ENCODE results near the gene STAM.
"Not testable (repeated sequence)": the region's sequence is repeated elsewhere in the genome, so short reads cannot be mapped to it uniquely, and the experiment has no call there.

STAM gene

GRCh38 chr10:17643755-17644484 is at the start of gene STAM:
Gene STAM (plus strand): TSS chr10:17644151. CDS start chr10:17644340, 189 bp downstream.
- peak; percentile 84 to 87 for DNase-seq (ENCODE audit: low read depth in 2 of 2)

GRCh38 chr10:17597386-17597785 is 46.6 kb upstream of the STAM start:
- no peak for DNase-seq (ENCODE audit: low read depth in 2 of 2)

GRCh38 chr10:17599089-17599488 is 44.9 kb upstream of the STAM start:
- DNase-seq (ENCODE audit: low read depth in 2 of 2) = no peak

DNA sequence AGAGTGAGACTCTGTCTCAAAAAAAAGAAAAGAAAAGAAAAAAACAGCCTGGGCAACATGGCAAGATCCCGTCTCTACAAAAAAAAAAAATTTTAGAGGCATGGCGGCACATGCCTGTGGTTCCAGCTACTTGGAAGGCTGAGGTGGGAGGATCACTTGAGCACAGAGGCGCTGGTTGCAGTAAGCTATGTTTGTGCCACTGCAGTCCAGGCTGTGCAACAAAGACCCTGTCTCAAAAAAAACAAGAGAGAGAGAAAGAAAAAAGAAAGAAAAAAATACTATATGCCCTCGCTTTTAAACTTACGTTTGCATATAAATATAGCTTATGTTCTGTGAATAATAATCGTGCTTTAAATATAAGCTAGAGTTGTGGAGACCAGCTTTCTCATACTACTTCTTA is 38.0 kb upstream of the STAM start:
- no peak for DNase-seq (ENCODE audit: low read depth in 2 of 2)

DNA sequence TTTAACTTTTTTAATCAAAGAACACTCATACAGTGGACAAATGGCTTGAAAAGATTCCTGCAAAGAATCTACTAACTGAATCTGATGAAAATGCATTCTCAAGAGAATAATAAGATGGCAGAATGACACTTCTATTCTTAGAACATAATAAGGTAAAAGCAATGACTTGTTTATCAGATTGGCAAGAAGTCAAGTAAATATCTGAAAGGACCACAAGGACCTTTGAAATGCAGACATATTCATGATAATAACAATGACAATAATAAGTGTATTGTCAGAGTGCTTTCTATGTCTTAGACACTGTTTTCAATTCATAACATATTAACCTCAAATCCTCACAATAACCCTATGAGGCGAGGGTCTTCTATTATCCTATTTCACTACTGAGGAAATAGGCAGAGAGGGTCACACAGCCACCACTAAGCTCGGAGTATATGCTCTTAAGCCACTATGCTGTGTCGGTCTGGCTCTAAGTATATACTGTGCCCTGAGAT is 37.4 kb upstream of the STAM start:
- DNase-seq (ENCODE audit: low read depth in 2 of 2) = no peak

GRCh38 chr10:17607060-17607459 is 36.9 kb upstream of the STAM start:
- DNase-seq (ENCODE audit: low read depth in 2 of 2) = no peak

GRCh38 chr10:17607603-17608332 is 36.2 kb upstream of the STAM start:
- no peak for DNase-seq (ENCODE audit: low read depth in 2 of 2)

- DNase-seq (ENCODE audit: low read depth in 2 of 2) = no peak
Observed at GRCh38 chr10:17609523-17610079, 34.4 kb upstream of the STAM start.

GRCh38 chr10:17616403-17617030 is 27.4 kb upstream of the STAM start:
- peak in 1 of 2 donors; percentile 17 for DNase-seq (ENCODE audit: low read depth in 2 of 2)

GRCh38 chr10:17617031-17617911 is 26.7 kb upstream of the STAM start, which contains the start of gene HACD1:
Gene HACD1 (minus strand): TSS chr10:17617374. CDS start chr10:17617339, 35 bp downstream.
- peak; percentile 24 to 46 for DNase-seq (ENCODE audit: low read depth in 2 of 2)

DNA sequence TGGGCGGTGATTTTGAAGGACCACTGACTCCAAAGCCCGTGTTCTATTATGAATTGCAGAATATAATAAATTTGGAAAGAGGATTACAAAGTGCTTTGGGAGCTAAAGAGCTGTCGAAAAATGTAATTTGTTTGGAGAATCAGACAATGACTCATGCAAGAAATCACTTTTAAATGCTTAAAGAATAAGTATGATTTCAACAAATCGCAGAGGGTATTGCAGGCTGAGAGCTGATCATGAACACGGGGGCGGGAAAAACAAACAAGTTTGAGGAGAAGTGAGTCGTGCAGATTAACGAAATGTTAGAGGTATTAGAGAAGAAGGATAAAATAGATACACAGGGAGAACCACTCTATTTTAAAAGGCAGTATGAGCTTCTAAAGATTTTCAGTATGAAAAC is 21.9 kb upstream of the STAM start:
- no peak for DNase-seq (ENCODE audit: low read depth in 2 of 2)

GRCh38 chr10:17624996-17625395 is 19.0 kb upstream of the STAM start:
- no peak for DNase-seq (ENCODE audit: low read depth in 2 of 2)

- no peak for DNase-seq (ENCODE audit: low read depth in 2 of 2)
Observed at GRCh38 chr10:17626656-17627055, 17.3 kb upstream of the STAM start.

GRCh38 chr10:17632590-17632989 is 11.4 kb upstream of the STAM start:
- not testable (repeated sequence) for DNase-seq (ENCODE audit: low read depth in 2 of 2)

DNA sequence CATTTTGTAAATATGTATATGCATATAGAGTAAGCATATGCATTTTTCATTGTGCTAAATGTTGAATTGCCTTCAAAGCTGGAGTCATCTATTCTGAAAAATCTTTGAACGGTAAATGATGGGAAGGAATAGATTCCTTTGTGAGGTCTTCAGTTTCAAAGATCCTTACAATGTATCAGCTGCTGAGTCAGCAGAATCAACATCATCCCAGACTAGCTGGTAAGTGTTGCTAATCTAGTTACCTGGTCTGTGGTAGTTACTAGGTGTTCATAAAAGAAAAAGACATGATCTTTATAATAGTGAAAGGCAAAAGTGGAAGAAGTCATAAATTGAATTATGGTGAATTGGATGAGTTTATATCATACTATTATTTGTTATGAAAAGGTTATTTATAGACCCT is 10.6 kb upstream of the STAM start:
- no peak for DNase-seq (ENCODE audit: low read depth in 2 of 2)

DNA sequence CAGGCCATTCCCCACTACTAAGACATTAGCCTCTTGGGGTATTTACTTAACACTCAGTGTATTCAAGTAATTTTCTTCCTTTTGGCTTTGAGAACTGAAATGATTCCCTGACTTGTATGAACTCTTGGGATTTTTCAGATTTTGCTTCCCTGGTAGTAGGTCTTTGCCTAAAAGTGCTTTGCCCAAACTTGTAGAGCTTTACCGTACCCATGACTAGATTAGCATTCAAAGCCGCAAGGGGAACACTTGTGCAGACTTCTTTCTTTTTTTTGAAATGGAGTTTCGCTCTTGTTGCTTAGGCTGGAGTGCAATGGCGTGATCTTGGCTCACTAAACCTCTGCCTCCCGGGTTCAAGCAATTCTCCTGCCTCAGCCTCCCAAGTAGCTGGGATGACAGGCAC is 6.1 kb upstream of the STAM start:
- no peak for DNase-seq (ENCODE audit: low read depth in 2 of 2)

DNA sequence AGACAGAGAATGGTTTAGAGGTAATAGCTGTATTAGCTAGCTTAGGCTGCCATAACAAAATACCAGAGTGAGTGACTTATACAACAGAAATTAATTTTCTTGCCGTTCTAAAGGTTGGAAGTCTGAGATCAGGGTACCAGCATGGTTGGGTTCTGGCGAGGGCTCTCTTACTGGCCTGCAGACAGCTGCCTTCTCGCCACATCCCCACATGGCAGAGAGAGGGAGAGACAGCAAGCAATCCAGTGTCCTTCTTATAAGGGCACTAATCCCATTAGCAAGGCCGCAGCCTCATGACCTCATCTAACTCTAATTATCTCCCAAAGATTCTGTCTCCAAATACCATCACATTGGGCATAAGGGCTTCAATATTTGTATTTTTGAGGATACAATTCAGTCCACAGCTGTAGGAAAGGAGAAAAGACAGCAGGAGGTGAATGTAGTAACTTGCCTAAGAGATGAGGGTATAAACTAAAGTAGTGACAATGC is 3.6 kb upstream of the STAM start:
- no peak for DNase-seq (ENCODE audit: low read depth in 2 of 2)

DNA sequence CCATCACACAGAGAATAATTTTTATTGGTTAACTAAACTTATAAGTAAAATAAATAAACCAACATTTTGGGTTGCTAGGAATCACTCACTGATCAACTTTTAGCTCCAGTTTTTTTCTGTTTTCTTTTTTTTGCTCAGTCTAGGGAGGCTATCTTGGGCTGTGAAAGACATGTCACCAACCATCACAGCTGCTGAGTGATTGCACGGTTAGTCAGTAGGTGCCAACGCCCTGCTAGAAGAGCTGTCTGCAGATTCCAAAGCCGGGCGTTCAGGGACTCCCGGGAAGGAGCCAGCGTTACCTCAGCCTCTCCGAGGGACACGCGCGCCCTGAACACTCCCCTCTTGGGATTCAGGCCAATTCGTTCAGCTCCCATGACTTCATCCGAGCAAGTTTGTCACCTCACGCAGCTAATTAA is 604 bp upstream of the STAM start:
- peak; percentile 4 to 16 for DNase-seq (ENCODE audit: low read depth in 2 of 2)

DNA sequence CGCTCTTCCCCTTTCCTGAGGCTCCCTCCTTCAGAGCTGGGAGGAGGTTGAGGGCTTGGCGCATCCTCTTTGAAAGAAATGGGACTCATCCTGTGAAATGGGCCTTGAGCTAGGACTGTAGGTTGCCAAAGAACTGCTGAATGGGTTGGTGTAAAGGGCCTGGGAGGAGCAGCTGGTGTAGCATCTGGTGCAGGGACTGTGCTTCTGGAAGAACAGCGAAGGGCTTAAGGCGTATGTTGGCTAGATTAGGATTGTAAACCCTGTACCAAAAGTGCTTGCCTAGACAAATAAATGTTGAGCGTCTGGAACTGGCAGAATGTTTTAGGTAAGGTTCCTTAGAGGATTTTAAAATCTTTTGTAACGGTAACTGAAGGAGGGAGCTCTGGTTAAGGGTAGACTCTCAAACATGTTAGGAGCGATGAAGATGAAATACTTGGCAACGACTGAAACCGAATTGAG is 563 bp downstream of the STAM start:
- no peak for DNase-seq (ENCODE audit: low read depth in 2 of 2)

DNA sequence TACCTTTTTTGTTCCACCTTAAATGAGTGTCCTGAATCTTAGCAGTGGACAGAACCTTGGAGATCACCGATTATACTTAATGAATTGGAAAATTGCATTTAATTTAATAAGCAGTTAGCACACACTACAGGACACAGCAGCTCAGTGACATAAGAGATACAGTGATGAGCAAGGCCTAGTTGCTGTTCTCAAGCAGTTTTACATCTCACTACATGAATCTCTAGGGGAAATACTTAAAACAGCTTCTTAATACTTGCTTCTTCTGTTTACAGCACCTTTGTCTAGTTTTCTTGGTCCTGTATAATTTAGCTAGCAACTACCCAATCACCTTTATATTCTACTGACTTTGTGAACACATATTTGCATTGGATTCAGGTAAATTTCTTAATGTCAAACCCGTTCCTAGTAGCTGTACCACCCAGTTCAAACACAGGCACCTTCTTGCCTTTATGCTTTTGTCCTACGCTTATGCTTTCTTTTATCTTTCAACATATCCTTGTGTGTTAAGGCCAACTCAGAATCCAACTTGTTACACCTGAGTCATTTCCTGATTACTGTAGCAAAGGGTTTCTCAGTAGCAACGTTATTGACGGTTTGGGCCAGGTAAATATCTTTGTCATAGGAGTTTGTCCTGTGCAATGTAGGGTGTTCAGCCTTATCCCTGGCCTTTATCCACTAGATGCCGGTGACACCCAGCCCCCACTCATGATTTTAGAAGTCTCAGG is 1.8 kb downstream of the STAM start:
- DNase-seq (ENCODE audit: low read depth in 2 of 2) = no peak

Data from stimulated activated CD4-positive, alpha-beta T cell treated with anti-CD3 and anti-CD28 coated beads, Interleukin-4, amount 100 ng/mL, for 48 hours (primary cell).